GM12864 (cell line): Measurements from ENCODE around the gene MYADM.

Experiments used
- DNase-seq: peaks from one replicate; pipeline ENCODE4 v3.0.0-alpha.2; 2011; ENCODE audit warnings: low read depth
- H3K4me3 ChIP-seq: 2 replicates; pipeline ENCODE4 v1.5.1; 2011; ENCODE audit warnings: mild to moderate bottlenecking, low read depth, low read length, control low read depth
- TF ChIP-seq, protein P1 (sequence below): IDR thresholded peaks from 2 replicates; pipeline ENCODE4 v1.5.1; 2011; ENCODE audit warnings: low read depth, mild to moderate bottlenecking, moderate library complexity, low read length, control low read depth, inconsistent platforms; ENCODE audit errors: missing control alignments

The MYADM gene

GRCh38 chr19:53894707-53895106 lies 27.0 kb downstream of the MYADM start:
- DNase-seq = no peak
- H3K4me3 ChIP-seq = no peak overlapping the region
- TF ChIP-seq, protein P1, sequence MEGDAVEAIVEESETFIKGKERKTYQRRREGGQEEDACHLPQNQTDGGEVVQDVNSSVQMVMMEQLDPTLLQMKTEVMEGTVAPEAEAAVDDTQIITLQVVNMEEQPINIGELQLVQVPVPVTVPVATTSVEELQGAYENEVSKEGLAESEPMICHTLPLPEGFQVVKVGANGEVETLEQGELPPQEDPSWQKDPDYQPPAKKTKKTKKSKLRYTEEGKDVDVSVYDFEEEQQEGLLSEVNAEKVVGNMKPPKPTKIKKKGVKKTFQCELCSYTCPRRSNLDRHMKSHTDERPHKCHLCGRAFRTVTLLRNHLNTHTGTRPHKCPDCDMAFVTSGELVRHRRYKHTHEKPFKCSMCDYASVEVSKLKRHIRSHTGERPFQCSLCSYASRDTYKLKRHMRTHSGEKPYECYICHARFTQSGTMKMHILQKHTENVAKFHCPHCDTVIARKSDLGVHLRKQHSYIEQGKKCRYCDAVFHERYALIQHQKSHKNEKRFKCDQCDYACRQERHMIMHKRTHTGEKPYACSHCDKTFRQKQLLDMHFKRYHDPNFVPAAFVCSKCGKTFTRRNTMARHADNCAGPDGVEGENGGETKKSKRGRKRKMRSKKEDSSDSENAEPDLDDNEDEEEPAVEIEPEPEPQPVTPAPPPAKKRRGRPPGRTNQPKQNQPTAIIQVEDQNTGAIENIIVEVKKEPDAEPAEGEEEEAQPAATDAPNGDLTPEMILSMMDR = no peak

DNA sequence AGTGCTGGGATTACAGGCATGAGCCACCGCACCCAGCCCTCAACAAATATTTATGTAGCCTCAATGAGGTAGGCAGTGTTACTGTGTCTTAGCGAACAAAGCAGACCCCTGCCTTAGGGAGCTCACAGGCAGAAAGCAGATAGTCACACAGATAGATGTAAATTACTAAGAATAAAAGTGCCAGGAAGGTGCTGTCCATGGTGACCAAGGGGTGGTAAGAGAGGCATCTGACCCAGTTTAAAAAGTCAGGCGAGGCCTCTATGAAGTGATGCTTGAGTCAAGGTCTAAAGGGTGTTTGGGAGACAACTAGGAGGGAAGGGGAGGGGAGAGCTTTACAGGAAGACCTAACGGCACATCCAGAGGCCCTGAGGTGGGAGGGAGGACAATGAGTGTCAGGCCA lies 29.0 kb downstream of the MYADM start:
- no peak for DNase-seq
- TF ChIP-seq, protein P1 = no peak
- H3K4me3 ChIP-seq = no peak overlapping the region

DNA sequence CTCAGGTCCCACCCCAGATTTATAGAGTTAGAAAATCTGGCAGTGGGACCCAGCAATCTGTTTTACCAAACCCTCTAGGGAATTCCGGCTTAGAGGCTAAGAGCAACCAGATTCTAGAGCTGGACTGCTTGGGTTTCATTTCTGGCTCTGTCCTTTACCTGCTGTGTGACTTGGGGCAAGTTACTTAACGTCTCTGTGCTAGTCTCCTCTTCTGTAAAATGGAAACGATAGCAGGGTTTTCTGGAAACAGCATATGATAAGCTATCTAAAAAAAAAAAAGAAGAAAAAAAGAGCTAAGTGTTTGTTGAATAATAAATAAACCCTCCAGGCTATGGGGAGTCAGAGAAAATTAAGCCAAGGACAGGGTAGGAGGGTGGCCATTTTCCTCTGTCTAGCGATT lies 29.8 kb downstream of the MYADM start:
- no peak for DNase-seq
- H3K4me3 ChIP-seq = no peak overlapping the region
- TF ChIP-seq, protein P1 = no peak

DNA sequence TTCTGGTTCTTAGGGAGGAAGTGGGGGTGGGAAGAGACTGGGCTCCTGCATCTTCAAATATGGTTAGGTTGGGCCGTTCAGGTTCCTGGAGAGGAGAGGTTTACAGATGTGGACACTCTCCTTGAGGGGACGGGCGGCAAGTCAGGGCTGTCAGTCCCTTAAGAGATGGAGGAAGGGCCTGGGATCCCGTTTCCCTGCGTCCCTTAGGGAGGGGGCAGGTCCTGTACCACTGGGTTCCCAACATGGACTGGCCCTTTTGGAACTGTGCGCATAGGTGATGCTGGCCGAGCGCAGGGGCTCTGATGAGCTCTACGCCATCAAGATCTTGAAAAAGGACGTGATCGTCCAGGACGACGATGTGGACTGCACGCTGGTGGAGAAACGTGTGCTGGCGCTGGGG lies 30.5 kb downstream of the MYADM start:
- DNase-seq = no peak
- TF ChIP-seq, protein P1 = no peak
- H3K4me3 ChIP-seq = no peak overlapping the region

GRCh38 chr19:53898636-53899341 lies 31.1 kb downstream of the MYADM start:
- H3K4me3 ChIP-seq = no peak overlapping the region
- TF ChIP-seq, protein P1 = no peak
- no peak for DNase-seq

- TF ChIP-seq, protein P1 = no peak
- no peak for DNase-seq
- no peak overlapping the region for H3K4me3 ChIP-seq
These were observed 32.6 kb downstream of the MYADM start for GRCh38 chr19:53900191-53900860.

- H3K4me3 ChIP-seq = no peak overlapping the region
- TF ChIP-seq, protein P1 = no peak
- no peak for DNase-seq
These were observed 35.5 kb downstream of the MYADM start for GRCh38 chr19:53903055-53903680.
